ENCODE results near the gene DNAJB8. TPM values are rescaled to one million over a fixed set of nuclear protein-coding genes. Genes with fewer than 3 reads are reported as not detected.

Gene DNAJB8
- total and polyA plus RNA-seq, 9 of the 15 experiments (the other 6 are each of a cell fraction or from before 2014, with no cell fraction given) = not detected

GRCh38 chr3:128462931-128463330 is 3.8 kb downstream of the DNAJB8 start (continued):
- TF ChIP-seq, protein P1, sequence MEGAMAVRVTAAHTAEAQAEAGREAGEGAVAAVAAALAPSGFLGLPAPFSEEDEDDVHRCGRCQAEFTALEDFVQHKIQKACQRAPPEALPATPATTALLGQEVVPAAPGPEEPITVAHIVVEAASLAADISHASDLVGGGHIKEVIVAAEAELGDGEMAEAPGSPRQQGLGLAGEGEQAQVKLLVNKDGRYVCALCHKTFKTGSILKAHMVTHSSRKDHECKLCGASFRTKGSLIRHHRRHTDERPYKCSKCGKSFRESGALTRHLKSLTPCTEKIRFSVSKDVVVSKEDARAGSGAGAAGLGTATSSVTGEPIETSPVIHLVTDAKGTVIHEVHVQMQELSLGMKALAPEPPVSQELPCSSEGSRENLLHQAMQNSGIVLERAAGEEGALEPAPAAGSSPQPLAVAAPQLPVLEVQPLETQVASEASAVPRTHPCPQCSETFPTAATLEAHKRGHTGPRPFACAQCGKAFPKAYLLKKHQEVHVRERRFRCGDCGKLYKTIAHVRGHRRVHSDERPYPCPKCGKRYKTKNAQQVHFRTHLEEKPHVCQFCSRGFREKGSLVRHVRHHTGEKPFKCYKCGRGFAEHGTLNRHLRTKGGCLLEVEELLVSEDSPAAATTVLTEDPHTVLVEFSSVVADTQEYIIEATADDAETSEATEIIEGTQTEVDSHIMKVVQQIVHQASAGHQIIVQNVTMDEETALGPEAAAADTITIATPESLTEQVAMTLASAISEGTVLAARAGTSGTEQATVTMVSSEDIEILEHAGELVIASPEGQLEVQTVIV (CRISPR knock-in tag; IDR thresholded peaks at IDR 0.05; ENCODE audit: borderline replicate concordance) = no peak
- TF ChIP-seq COPS2 (conservative IDR thresholded peaks at IDR 0.05) = no peak
- no peak for TF ChIP-seq USF1 (CRISPR knock-in tag; IDR thresholded peaks at IDR 0.05)
- no peak for TF ChIP-seq ZBTB49 (CRISPR knock-in tag; IDR thresholded peaks at IDR 0.05; ENCODE audit: borderline replicate concordance)

Measured in K562 (cell line).